Right cardiac atrium (tissue), 5 donors: ENCODE data around the gene MED29. TPM values are rescaled to one million over a fixed set of nuclear protein-coding genes. Genes with fewer than 3 reads are reported as not detected.

ENCODE experiments used
- ATAC-seq, 2 donors: fragments of 200-7000 bp; cut with Tn5 transposase; one replicate each; pipeline versions ENCODE4 v1.8.0 to v1.9.1; 2020; ENCODE audit warnings: moderate library complexity in 2 of 2, mild to moderate bottlenecking in 1 of 2
- DNase-seq, 3 donors: peaks; one replicate each; pipeline ENCODE4 v3.0.0-alpha.2; 2020
- H3K27ac ChIP-seq: one replicate; pipeline ENCODE4 v1.5.1; 2013; ENCODE audit warnings: mild to moderate bottlenecking, low read length, control low read depth, moderate library complexity
- H3K27me3 ChIP-seq: one replicate; pipeline ENCODE4 v1.6.1; 2013; ENCODE audit not compliant: control insufficient read depth, insufficient read depth
- H3K4me1 ChIP-seq: one replicate; pipeline ENCODE4 v1.6.1; 2013; ENCODE audit warnings: low read length; ENCODE audit not compliant: control insufficient read depth, insufficient read depth
- H3K4me3 ChIP-seq: one replicate; pipeline ENCODE4 v1.5.1; 2013; ENCODE audit warnings: low read length, control low read depth
- H3K9me3 ChIP-seq: one replicate; pipeline ENCODE4 v1.6.1; 2013; ENCODE audit warnings: low read length; ENCODE audit not compliant: control insufficient read depth
- WGBS: extraction: QIAGEN DNeasy Blood & Tissue Kit; methylation state at CpG from one replicate; pipeline ENCODE4 v1.1.7; 2013; 5-methylcytosine and 5-hydroxymethylcytosine counted together
- intact Hi-C, 4 donors: fragments of 100-400 bp; cut with DNase I; formaldehyde crosslinking; loops; one replicate each; pipeline versions ENCODE4 v1.11.0 to v1.14.0; 2022 to 2023
- polyA plus RNA-seq: library from polyadenylated mRNA; stranded (reverse); fragments of 200-250 nt; gene quantifications from one replicate; pipeline ENCODE4 v1.2.3, GENCODE V29; 2013
- total RNA-seq, 4 donors: library from RNA; stranded (reverse); fragmentation: NEBNext Ultra II Directional; extraction: Animal tissue kit (Norgen Biotek cat#: 25700); gene quantifications; one replicate each; pipeline ENCODE4 v1.2.1, GENCODE V29; 2021
- donor health status: healthy with polysubstance abuse.
- donor health status: DM: no; HTN: yes; CAD: no.
- donor health status: DM: no; HTN: no; CAD: no.
- donor health status: DM: no; HTN: yes; CAD: no; lungs with severe emphysema.
- donor health status: DM: yes; HTN: yes; CAD: no.

MED29 gene
- total and polyA plus RNA-seq, 5 donors: 25.1 to 38.3 (median 27.1) TPM

GRCh38 chr19:39384839-39385568 lies 6.2 kb upstream of the MED29 start:
- no peaks in the 10 kb centered on the region for H3K27me3 ChIP-seq
- no peaks in the 10 kb centered on the region for H3K9me3 ChIP-seq
- intact Hi-C loops: no loop called here
- ATAC-seq (peak in 1 of 2 donors; percentile 2), DNase-seq (peak in 1 of 3 donors; percentile 37)
- H3K4me3 ChIP-seq: no peak overlapping the region
- WGBS: 65% methylated on average over 9 of the region's 9 CpGs
- no peak overlapping the region for H3K27ac ChIP-seq
- H3K4me1 ChIP-seq: no peaks in the 10 kb centered on the region

GRCh38 chr19:39385629-39386411 lies 5.4 kb upstream of the MED29 start:
- intact Hi-C loops: no loop called here
- 74% methylated on average over 20 of the region's 20 CpGs for WGBS
- Histone ChIP-seq H3K9me3 (no peaks in the 10 kb centered on the region), H3K27ac (no peak overlapping the region), H3K4me3 (no peak overlapping the region), H3K4me1 (no peaks in the 10 kb centered on the region), H3K27me3 (no peaks in the 10 kb centered on the region)
- DNase-seq (peak in 1 of 3 donors; percentile 53), ATAC-seq (no peak)

- no peak overlapping the region for H3K27ac ChIP-seq
- WGBS: 84% methylated on average over 7 of the region's 7 CpGs
- no peaks in the 10 kb centered on the region for H3K27me3 ChIP-seq
- H3K9me3 ChIP-seq: no peaks in the 10 kb centered on the region
- H3K4me1 ChIP-seq: no peaks in the 10 kb centered on the region
- ATAC-seq: no peak
- intact Hi-C loops: no loop called here
- DNase-seq: peak in 1 of 3 donors; percentile 41
- no peak overlapping the region for H3K4me3 ChIP-seq
Observed at GRCh38 chr19:39386557-39386956, 4.6 kb upstream of the MED29 start.

GRCh38 chr19:39388657-39389056 lies 2.5 kb upstream of the MED29 start:
- peaks cover 2% of the 10 kb centered on the region for H3K4me1 ChIP-seq
- no peak overlapping the region for H3K27ac ChIP-seq
- DNase-seq (peak in 1 of 3 donors; percentile 8), ATAC-seq (no peak)
- WGBS: 86% methylated on average over 5 of the region's 5 CpGs
- intact Hi-C loops: no loop called here
- H3K4me3 ChIP-seq: no peak overlapping the region
- no peaks in the 10 kb centered on the region for H3K9me3 ChIP-seq
- no peaks in the 10 kb centered on the region for H3K27me3 ChIP-seq

- DNase-seq: peak in 1 of 3 donors; percentile 54
- WGBS: 68% methylated on average over 13 of the region's 13 CpGs
- H3K4me1 ChIP-seq: peaks cover 2% of the 10 kb centered on the region
Observed at GRCh38 chr19:39389631-39390414, 1.4 kb upstream of the MED29 start.

DNA sequence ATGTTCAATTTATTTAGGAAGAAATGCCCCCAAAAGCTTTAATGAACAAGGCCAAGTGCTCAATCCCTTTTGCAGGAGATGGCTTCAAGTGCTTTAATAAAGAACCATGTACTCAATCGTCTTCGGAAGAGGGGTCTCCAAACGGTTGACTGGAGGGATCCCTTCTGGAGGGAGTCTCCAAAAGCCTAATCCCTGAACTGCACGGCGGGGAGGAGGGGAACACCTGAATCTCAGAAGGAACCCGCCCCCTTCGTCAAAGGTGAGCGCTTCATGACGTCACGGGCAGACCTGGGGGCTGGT lies 777 bp upstream of the MED29 start:
- no peaks in the 10 kb centered on the region for H3K27me3 ChIP-seq
- DNase-seq: no peak
- peak overlapping the region; percentile 85 for H3K27ac ChIP-seq
- H3K4me3 ChIP-seq: peak overlapping the region; percentile 60
- ATAC-seq: no peak
- intact Hi-C loops: no loop called here
- no peaks in the 10 kb centered on the region for H3K9me3 ChIP-seq
- peaks cover 2% of the 10 kb centered on the region for H3K4me1 ChIP-seq
- under 1% methylated on average over 10 of the region's 10 CpGs for WGBS

More at GRCh38 chr19:39389631-39390414, 1.4 kb upstream of the MED29 start:
- no peaks in the 10 kb centered on the region for H3K27me3 ChIP-seq
- H3K4me3 ChIP-seq: peak overlapping the region; percentile 60
- peak overlapping the region; percentile 32 for H3K27ac ChIP-seq
- intact Hi-C loops: no loop called here
- no peak for ATAC-seq
- H3K9me3 ChIP-seq: no peaks in the 10 kb centered on the region

GRCh38 chr19:39397360-39398296 lies 6.5 kb downstream of the MED29 start:
- peak overlapping the region; percentile 34 for H3K27ac ChIP-seq
- no peaks in the 10 kb centered on the region for H3K27me3 ChIP-seq
- peak; percentile 82 for ATAC-seq
- H3K4me1 ChIP-seq: peaks cover 4% of the 10 kb centered on the region
- intact Hi-C loops: no loop called here
- H3K4me3 ChIP-seq: no peak overlapping the region
- DNase-seq: peak; percentile 90 to 97 (median 97)
- no peaks in the 10 kb centered on the region for H3K9me3 ChIP-seq
- 27% methylated on average over 17 of the region's 17 CpGs for WGBS

- DNase-seq (peak; percentile 84 to 90 (median 88)), ATAC-seq (peak; percentile 6 to 20)
- peak overlapping the region; percentile 62 for H3K27ac ChIP-seq
- peaks cover 4% of the 10 kb centered on the region for H3K4me1 ChIP-seq
- no peaks in the 10 kb centered on the region for H3K9me3 ChIP-seq
- H3K4me3 ChIP-seq: no peak overlapping the region
- WGBS: 77% methylated on average over 11 of the region's 11 CpGs
- intact Hi-C loops: no loop called here
- no peaks in the 10 kb centered on the region for H3K27me3 ChIP-seq
Observed at GRCh38 chr19:39398297-39398864, 7.2 kb downstream of the MED29 start.

GRCh38 chr19:39399668-39400050 lies 8.5 kb downstream of the MED29 start:
- Histone ChIP-seq H3K27ac (no peak overlapping the region), H3K4me1 (peaks cover 4% of the 10 kb centered on the region), H3K4me3 (no peak overlapping the region), H3K9me3 (no peaks in the 10 kb centered on the region), H3K27me3 (no peaks in the 10 kb centered on the region)
- intact Hi-C loops: no loop called here
- ATAC-seq (no peak), DNase-seq (peak in 2 of 3 donors; percentile 8 to 55)
- 93% methylated on average over 4 of the region's 4 CpGs for WGBS

DNA sequence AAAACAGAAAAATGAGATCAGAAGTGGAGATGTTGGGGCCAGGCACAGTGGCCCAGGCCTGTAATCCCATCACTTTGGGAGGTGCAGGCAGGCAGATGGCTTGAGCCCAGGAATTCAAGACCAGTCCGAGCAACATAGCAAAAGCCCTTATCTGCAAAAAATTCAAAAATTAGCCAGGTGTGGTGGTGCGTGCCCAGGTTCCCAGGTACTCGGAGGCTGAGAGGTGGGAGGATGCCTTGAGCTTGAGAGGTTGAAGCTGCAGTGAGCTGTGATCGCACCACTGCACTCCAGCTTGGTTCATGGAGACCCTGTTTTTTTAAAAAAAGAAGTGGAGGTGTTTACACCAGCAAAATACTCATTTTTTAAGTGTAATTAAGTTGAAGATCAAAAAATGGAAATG lies 8.9 kb downstream of the MED29 start:
- peak in 1 of 3 donors; percentile 7 for DNase-seq
- Histone ChIP-seq H3K4me1 (peaks cover 4% of the 10 kb centered on the region), H3K9me3 (no peaks in the 10 kb centered on the region), H3K4me3 (no peak overlapping the region), H3K27ac (no peak overlapping the region), H3K27me3 (no peaks in the 10 kb centered on the region)
- 92% methylated on average over 4 of the region's 4 CpGs for WGBS
- ATAC-seq: no peak
- intact Hi-C loops: no loop called here
